GM15510 (cell line): ENCODE measurements around the gene POLR2H.

Experiments used
- POLR2A ChIP-seq: IDR thresholded peaks from 3 replicates; pipeline ENCODE4 v1.6.1; 2011; ENCODE audit warnings: borderline replicate concordance; ENCODE audit not compliant: insufficient read length; ENCODE audit errors: extremely low read depth

Gene POLR2H

GRCh38 chr3:184361532-184361931 lies at the start of gene POLR2H, which contains the start of gene CLCN2:
Gene POLR2H, plus strand, starts transcription at chr3:184361710. Its CDS starts 1,783 bp downstream, at chr3:184363493.
Gene CLCN2, minus strand, starts transcription at chr3:184361605. Its CDS starts 126 bp downstream, at chr3:184361479.
- peak; percentile 58 for TF ChIP-seq POLR2A

GRCh38 chr3:184314363-184314699 lies 47.2 kb upstream of the POLR2H start, which contains the start of gene EIF4G1:
Gene EIF4G1, plus strand, starts transcription at chr3:184314606. Its CDS starts 1,191 bp downstream, at chr3:184315797.
- peak; percentile 80 for TF ChIP-seq POLR2A

- no peak for TF ChIP-seq POLR2A
These were observed 46.6 kb upstream of the POLR2H start for GRCh38 chr3:184314700-184315542.

GRCh38 chr3:184315543-184315867 lies 46.0 kb upstream of the POLR2H start:
- no peak for TF ChIP-seq POLR2A

GRCh38 chr3:184315871-184316661 lies 45.4 kb upstream of the POLR2H start:
- TF ChIP-seq POLR2A: no peak

- no peak for TF ChIP-seq POLR2A
These were observed 44.7 kb upstream of the POLR2H start for GRCh38 chr3:184316792-184317191.

GRCh38 chr3:184317201-184317600 lies 44.3 kb upstream of the POLR2H start:
- no peak for TF ChIP-seq POLR2A

GRCh38 chr3:184320104-184320445 lies 41.4 kb upstream of the POLR2H start:
- TF ChIP-seq POLR2A: no peak

- no peak for TF ChIP-seq POLR2A
These were observed 39.8 kb upstream of the POLR2H start for GRCh38 chr3:184321666-184322065.

- no peak for TF ChIP-seq POLR2A
These were observed 38.6 kb upstream of the POLR2H start for GRCh38 chr3:184322731-184323487.

- TF ChIP-seq POLR2A: no peak
These were observed 37.8 kb upstream of the POLR2H start for GRCh38 chr3:184323696-184324095.

- TF ChIP-seq POLR2A: no peak
These were observed 36.2 kb upstream of the POLR2H start for GRCh38 chr3:184325269-184325668.

- TF ChIP-seq POLR2A: no peak
These were observed 35.7 kb upstream of the POLR2H start for GRCh38 chr3:184325715-184326369.

GRCh38 chr3:184327171-184327570 lies 34.3 kb upstream of the POLR2H start:
- no peak for TF ChIP-seq POLR2A
